ENCODE results near the gene FAM81B. TPM values are rescaled to one million over a fixed set of nuclear protein-coding genes. Genes with fewer than 3 reads are reported as not detected.

Gene FAM81B
- total and polyA plus RNA-seq, 8 donors, result 0.48 TPM; not detected in 7

GRCh38 chr5:95447961-95448360 is 56.8 kb downstream of the FAM81B start:
- Histone ChIP-seq H3K27me3 (no peaks in the 10 kb centered on the region), H3K4me1 (no peaks in the 10 kb centered on the region), H3K4me3 (no peak overlapping the region), H3K36me3 (no peaks in the 10 kb centered on the region), H3K27ac (no peak overlapping the region), H3K9me3 (no peaks in the 10 kb centered on the region)
- intact Hi-C loops (cut with DNase I; ENCODE audit: low total_unique reads), result no loop called here
- no peak for DNase-seq
- 68 to 92% (median 86%) methylated on average over 1 of the region's 1 CpG for WGBS, 5 donors
- TF ChIP-seq POLR2AphosphoS5 (IDR thresholded peaks at IDR 0.05), result no peak
- no peak for TF ChIP-seq POLR2A (IDR thresholded peaks at IDR 0.05)
- no peak for TF ChIP-seq EP300 (IDR thresholded peaks at IDR 0.05)
- TF ChIP-seq CTCF (IDR thresholded peaks at IDR 0.05), result no peak

- intact Hi-C loops (cut with DNase I; ENCODE audit: low total_unique reads), result no loop called here
- H3K4me3 ChIP-seq, result no peak overlapping the region
- DNase-seq, result no peak
- TF ChIP-seq EP300 (IDR thresholded peaks at IDR 0.05) (no peak), CTCF (IDR thresholded peaks at IDR 0.05) (no peak), POLR2AphosphoS5 (IDR thresholded peaks at IDR 0.05) (no peak), POLR2A (IDR thresholded peaks at IDR 0.05) (no peak)
- no peaks in the 10 kb centered on the region for H3K36me3 ChIP-seq
- H3K27me3 ChIP-seq, result no peaks in the 10 kb centered on the region
- H3K4me1 ChIP-seq, result no peaks in the 10 kb centered on the region
- no peaks in the 10 kb centered on the region for H3K9me3 ChIP-seq
- H3K27ac ChIP-seq, result no peak overlapping the region
These were observed 57.6 kb downstream of the FAM81B start for GRCh38 chr5:95448789-95449188.

GRCh38 chr5:95449460-95449859 is 58.3 kb downstream of the FAM81B start:
- H3K36me3 ChIP-seq, result no peaks in the 10 kb centered on the region
- no peak overlapping the region for H3K27ac ChIP-seq
- no peaks in the 10 kb centered on the region for H3K27me3 ChIP-seq
- 69 to 74% (median 73%) methylated on average over 2 of the region's 2 CpGs for WGBS, 5 donors
- H3K9me3 ChIP-seq, result no peaks in the 10 kb centered on the region
- TF ChIP-seq EP300 (IDR thresholded peaks at IDR 0.05) (no peak), POLR2A (IDR thresholded peaks at IDR 0.05) (no peak), POLR2AphosphoS5 (IDR thresholded peaks at IDR 0.05) (no peak), CTCF (IDR thresholded peaks at IDR 0.05) (no peak)
- H3K4me3 ChIP-seq, result no peak overlapping the region
- H3K4me1 ChIP-seq, result no peaks in the 10 kb centered on the region
- no peak for DNase-seq
- intact Hi-C loops (cut with DNase I; ENCODE audit: low total_unique reads), result no loop called here

- Histone ChIP-seq H3K4me3 (no peak overlapping the region), H3K4me1 (no peaks in the 10 kb centered on the region), H3K36me3 (peaks cover 0 to 5% (median 0%) of the 10 kb centered on the region in 4 donors), H3K9me3 (no peaks in the 10 kb centered on the region), H3K27me3 (no peaks in the 10 kb centered on the region), H3K27ac (no peak overlapping the region)
- intact Hi-C loops (cut with DNase I; ENCODE audit: low total_unique reads), result no loop called here
- TF ChIP-seq EP300 (IDR thresholded peaks at IDR 0.05) (no peak), POLR2A (IDR thresholded peaks at IDR 0.05) (no peak), CTCF (IDR thresholded peaks at IDR 0.05) (no peak), POLR2AphosphoS5 (IDR thresholded peaks at IDR 0.05) (no peak)
- no peak for DNase-seq
- 69 to 89% (median 82%) methylated on average over 2 of the region's 2 CpGs for WGBS, 5 donors
These were observed 63.4 kb downstream of the FAM81B start for GRCh38 chr5:95454536-95454935.
